Measurements from ENCODE around the gene OXA1L.

DNA sequence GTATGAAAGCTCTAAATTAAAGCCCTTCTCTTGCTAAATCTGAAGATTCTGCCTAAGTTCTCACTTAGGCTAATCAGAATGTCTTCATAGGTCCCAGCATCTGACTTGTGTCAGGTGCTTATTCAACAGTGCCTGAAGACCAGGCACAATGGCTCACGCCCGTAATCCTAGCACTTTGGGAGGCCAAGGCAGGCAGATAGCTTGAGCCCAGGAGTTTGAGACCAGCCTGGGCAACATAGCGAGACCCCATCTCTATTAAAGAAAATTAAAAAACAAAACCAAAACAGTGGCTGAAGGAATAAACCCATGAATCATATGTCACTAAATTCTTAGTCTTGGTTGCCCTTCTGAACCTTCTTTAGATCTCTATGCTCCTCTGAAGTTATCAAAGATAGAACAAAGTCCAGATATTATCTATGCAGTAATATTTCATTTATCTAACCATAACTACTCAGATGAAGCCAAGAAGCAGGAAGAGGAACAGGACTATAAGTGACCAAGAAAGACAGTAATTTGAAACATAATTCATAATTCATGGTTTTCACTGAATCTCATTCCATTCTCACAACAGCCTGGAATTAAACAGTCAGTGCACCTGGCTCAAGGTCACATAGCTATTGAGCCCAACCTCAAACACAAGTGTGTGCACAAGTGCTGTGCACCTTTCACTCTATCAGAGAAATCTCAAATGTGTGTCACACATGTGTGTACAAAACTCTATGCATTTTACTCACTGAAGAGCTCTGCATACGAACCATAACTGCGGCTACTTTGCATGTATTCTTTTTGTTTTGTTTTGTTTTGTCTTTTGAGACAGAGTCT, 42.1 kb downstream of the OXA1L start:
- TF ChIP-seq, protein P1, sequence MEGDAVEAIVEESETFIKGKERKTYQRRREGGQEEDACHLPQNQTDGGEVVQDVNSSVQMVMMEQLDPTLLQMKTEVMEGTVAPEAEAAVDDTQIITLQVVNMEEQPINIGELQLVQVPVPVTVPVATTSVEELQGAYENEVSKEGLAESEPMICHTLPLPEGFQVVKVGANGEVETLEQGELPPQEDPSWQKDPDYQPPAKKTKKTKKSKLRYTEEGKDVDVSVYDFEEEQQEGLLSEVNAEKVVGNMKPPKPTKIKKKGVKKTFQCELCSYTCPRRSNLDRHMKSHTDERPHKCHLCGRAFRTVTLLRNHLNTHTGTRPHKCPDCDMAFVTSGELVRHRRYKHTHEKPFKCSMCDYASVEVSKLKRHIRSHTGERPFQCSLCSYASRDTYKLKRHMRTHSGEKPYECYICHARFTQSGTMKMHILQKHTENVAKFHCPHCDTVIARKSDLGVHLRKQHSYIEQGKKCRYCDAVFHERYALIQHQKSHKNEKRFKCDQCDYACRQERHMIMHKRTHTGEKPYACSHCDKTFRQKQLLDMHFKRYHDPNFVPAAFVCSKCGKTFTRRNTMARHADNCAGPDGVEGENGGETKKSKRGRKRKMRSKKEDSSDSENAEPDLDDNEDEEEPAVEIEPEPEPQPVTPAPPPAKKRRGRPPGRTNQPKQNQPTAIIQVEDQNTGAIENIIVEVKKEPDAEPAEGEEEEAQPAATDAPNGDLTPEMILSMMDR (IDR thresholded peaks at IDR 0.05; ENCODE audit: poor library complexity): no peak
- TF ChIP-seq EZH2 (IDR thresholded peaks at IDR 0.05; ENCODE audit: borderline replicate concordance): no peak
- TF ChIP-seq EZH2phosphoT487 (IDR thresholded peaks at IDR 0.05; ENCODE audit: low read depth, severe bottlenecking, unreplicated experiment): no peak

All from hepatocyte (in vitro differentiated cells).